ENCODE results near the gene ZC3H6.

GRCh38 chr2:112318515-112318914, 43.1 kb downstream of the ZC3H6 start:
- TF ChIP-seq CTCF (IDR thresholded peaks at IDR 0.05) (no peak), MAX (IDR thresholded peaks at IDR 0.05; ENCODE audit: low read depth) (no peak), POLR2AphosphoS5 (IDR thresholded peaks at IDR 0.05; ENCODE audit: low read depth, low read length) (no peak), GABPA (IDR thresholded peaks at IDR 0.05; ENCODE audit: low read depth) (no peak), JUND (IDR thresholded peaks at IDR 0.05) (no peak), EZH2phosphoT487 (IDR thresholded peaks at IDR 0.05; ENCODE audit: borderline replicate concordance, low read depth) (no peak), SIN3A (IDR thresholded peaks at IDR 0.05; ENCODE audit: borderline replicate concordance, low read depth, low read length) (no peak), USF1 (IDR thresholded peaks at IDR 0.05; ENCODE audit: borderline replicate concordance, low read depth) (no peak), YY1 (IDR thresholded peaks at IDR 0.05; ENCODE audit: low read depth) (no peak), SMC3 (IDR thresholded peaks at IDR 0.05; ENCODE audit: low read depth, low read length) (no peak), RXRA (IDR thresholded peaks at IDR 0.05; ENCODE audit: borderline replicate concordance, low read depth) (no peak), TCF12 (IDR thresholded peaks at IDR 0.05) (no peak), REST (IDR thresholded peaks at IDR 0.05; ENCODE audit: low read depth, low read length) (no peak), TEAD4 (IDR thresholded peaks at IDR 0.05; ENCODE audit: borderline replicate concordance, insufficient read depth) (no peak)
